HG02943 (cell line): ENCODE results near the gene PDGFC.

Experiments
- ATAC-seq: cut with Tn5 transposase; IDR thresholded peaks from one replicate; pipeline ENCODE4 v1.9.1; 2021; ENCODE audit warnings: mild to moderate bottlenecking, low read depth, moderate library complexity; ENCODE audit not compliant: unreplicated experiment

PDGFC gene

GRCh38 chr4:156971676-156972378 lies at the start of gene PDGFC:
Gene PDGFC (minus strand): TSS chr4:156971799. CDS start chr4:156970903, 896 bp downstream.
- ATAC-seq, result no peak

GRCh38 chr4:157020882-157021281 lies 49.3 kb upstream of the PDGFC start:
- ATAC-seq, result no peak

- no peak for ATAC-seq
Observed at GRCh38 chr4:157018920-157019490, 47.4 kb upstream of the PDGFC start.

- no peak for ATAC-seq
Observed at GRCh38 chr4:157014621-157015591, 43.3 kb upstream of the PDGFC start.

- ATAC-seq, result no peak
Observed at GRCh38 chr4:157013656-157014055, 42.1 kb upstream of the PDGFC start.

- ATAC-seq, result no peak
Observed at GRCh38 chr4:157012781-157013180, 41.2 kb upstream of the PDGFC start.

- no peak for ATAC-seq
Observed at GRCh38 chr4:157012296-157012695, 40.7 kb upstream of the PDGFC start.

GRCh38 chr4:157010630-157011029 lies 39.0 kb upstream of the PDGFC start:
- no peak for ATAC-seq

GRCh38 chr4:157005831-157006230 lies 34.2 kb upstream of the PDGFC start:
- no peak for ATAC-seq

GRCh38 chr4:157005193-157005592 lies 33.6 kb upstream of the PDGFC start:
- ATAC-seq, result no peak

GRCh38 chr4:157004279-157005161 lies 32.9 kb upstream of the PDGFC start:
- no peak for ATAC-seq

GRCh38 chr4:156999175-156999517 lies 27.5 kb upstream of the PDGFC start:
- no peak for ATAC-seq

GRCh38 chr4:156998500-156999174 lies 27.0 kb upstream of the PDGFC start:
- ATAC-seq, result no peak

- no peak for ATAC-seq
Observed at GRCh38 chr4:156992943-156993342, 21.3 kb upstream of the PDGFC start.

- no peak for ATAC-seq
Observed at GRCh38 chr4:156991161-156991560, 19.6 kb upstream of the PDGFC start.

GRCh38 chr4:156983366-156983765 lies 11.8 kb upstream of the PDGFC start:
- ATAC-seq, result no peak

- ATAC-seq, result no peak
Observed at GRCh38 chr4:156981262-156981769, 9.7 kb upstream of the PDGFC start.

GRCh38 chr4:156977435-156978160 lies 6.0 kb upstream of the PDGFC start:
- no peak for ATAC-seq

- ATAC-seq, result no peak
Observed at GRCh38 chr4:156976147-156976546, 4.5 kb upstream of the PDGFC start.
